GM23248 (cell line): ENCODE measurements around the gene SMIM45.

Experiments used
- EZH2 ChIP-seq: fragments of 200-600 bp; sonication (generic); IDR thresholded peaks from 2 replicates; pipeline ENCODE4 v1.6.1; 2018; ENCODE audit warnings: antibody characterized with exemption, mild to moderate bottlenecking; ENCODE audit not compliant: insufficient read depth, poor library complexity, severe bottlenecking
- EZH2phosphoT487 ChIP-seq: fragments of 200-600 bp; sonication (generic); IDR thresholded peaks from 2 replicates; pipeline ENCODE4 v1.6.1; 2018; ENCODE audit warnings: antibody characterized with exemption, moderate library complexity, mild to moderate bottlenecking, low read depth; ENCODE audit not compliant: insufficient read depth

GRCh38 chr22:41935015-41935351, 17.0 kb upstream of the SMIM45 start:
- TF ChIP-seq EZH2 (no peak), EZH2phosphoT487 (no peak)
